B cell (primary cell): ENCODE measurements around the gene MAP3K5. TPM values are rescaled to one million over a fixed set of nuclear protein-coding genes. Genes with fewer than 3 reads are reported as not detected.

Experiments
- ATAC-seq: fragments of 200-7000 bp; cut with Tn5 transposase; one replicate; pipeline ENCODE4 v1.10.0; 2021; ENCODE audit warnings: low read depth, mild to moderate bottlenecking, moderate number of reproducible peaks, moderate library complexity
- CTCF ChIA-PET: fragments of 350-600 bp; sonication (Branson Sonifier 250); formaldehyde crosslinking; loops from one replicate; lab custom pipeline; 2021; ENCODE audit warnings: antibody characterized with exemption, inconsistent platforms; lab: Charles Lee
- POLR2A ChIA-PET: fragments of 350-600 bp; sonication (Branson Sonifier 250); formaldehyde crosslinking; loops from one replicate; lab custom pipeline; 2021; ENCODE audit warnings: antibody characterized with exemption; lab: Charles Lee
- DNase-seq: peaks from one replicate; pipeline ENCODE4 v3.0.0; 2013
- H2AFZ ChIP-seq: 2 replicates; pipeline ENCODE4 v1.6.1; 2012; ENCODE audit warnings: mild to moderate bottlenecking, low read depth, low read length; ENCODE audit not compliant: insufficient read depth, poor library complexity, severe bottlenecking
- H3K27ac ChIP-seq, 2 donors: 1 replicate in 1 of 2; 2 replicates in 1 of 2; pipeline ENCODE4 v1.5.1; 2012 to 2013; ENCODE audit warnings: low read length in 2 of 2, mild to moderate bottlenecking in 2 of 2, moderate library complexity in 1 of 2
- H3K27me3 ChIP-seq, 4 experiments: fragments of 200-600 bp in 1 of 4; sonication (generic) in 1 of 4; replicated peaks in 1 of 4; 1 replicate in 2 of 4; 2 replicates in 2 of 4; pipeline versions ENCODE4 v1.6.1 to v1.7.0; 2013 to 2016; ENCODE audit warnings: low read length in 3 of 4, mild to moderate bottlenecking in 2 of 4, mixed read lengths in 1 of 4, moderate library complexity in 1 of 4; ENCODE audit not compliant: insufficient read depth in 4 of 4, control insufficient read depth in 3 of 4; ENCODE audit errors: control extremely low read depth in 1 of 4
- H3K36me3 ChIP-seq, 2 experiments: replicated peaks in 1 of 2; 1 replicate in 1 of 2; 2 replicates in 1 of 2; pipeline versions ENCODE4 v1.6.1 to v1.7.1; 2013; ENCODE audit warnings: low read length in 1 of 2; ENCODE audit not compliant: insufficient read depth in 2 of 2, control insufficient read depth in 1 of 2; ENCODE audit errors: control extremely low read depth in 1 of 2, extremely low read depth in 1 of 2
- H3K4me1 ChIP-seq, 2 donors: fragments of 200-600 bp in 1 of 2; sonication (generic) in 1 of 2; 1 replicate in 1 of 2; 2 replicates in 1 of 2; pipeline versions ENCODE4 v1.5.1 to v1.6.1; 2013 to 2017; ENCODE audit warnings: low read length in 2 of 2; ENCODE audit not compliant: control insufficient read depth in 2 of 2, insufficient read depth in 2 of 2
- H3K4me2 ChIP-seq: replicated peaks from 2 replicates; pipeline ENCODE3; 2012; ENCODE audit warnings: mild to moderate bottlenecking, low read depth, low read length; ENCODE audit not compliant: poor library complexity, severe bottlenecking
- H3K4me3 ChIP-seq, 5 experiments: fragments of 200-600 bp in 1 of 5; sonication (generic) in 1 of 5; 1 replicate in 3 of 5; 2 replicates in 2 of 5; pipeline versions ENCODE4 v1.5.1 to v1.7.0; 2011 to 2016; ENCODE audit warnings: low read length in 4 of 5, mild to moderate bottlenecking in 4 of 5, low read depth in 2 of 5, control low read depth in 1 of 5, moderate library complexity in 1 of 5; ENCODE audit not compliant: insufficient read depth in 1 of 5; ENCODE audit errors: control extremely low read depth in 1 of 5, extremely low read depth in 1 of 5
- H3K79me2 ChIP-seq: fragments of 200-600 bp; sonication (generic); one replicate; pipeline ENCODE4 v1.6.0; 2016; ENCODE audit warnings: low read length; ENCODE audit not compliant: control insufficient read depth, insufficient read depth
- H3K9ac ChIP-seq: fragments of 200-600 bp; sonication (generic); 2 replicates; pipeline ENCODE4 v1.6.1; 2017; ENCODE audit warnings: mild to moderate bottlenecking, low read length, moderate library complexity
- H3K9me3 ChIP-seq, 3 donors: one replicate each; pipeline versions ENCODE4 v1.6.1 to v1.7.1; 2013; ENCODE audit warnings: low read length in 2 of 3; ENCODE audit not compliant: control insufficient read depth in 2 of 3, insufficient read depth in 1 of 3; ENCODE audit errors: control extremely low read depth in 1 of 3
- H4K20me1 ChIP-seq: 2 replicates; pipeline ENCODE4 v1.6.0; 2012; ENCODE audit warnings: mild to moderate bottlenecking, low read length; ENCODE audit not compliant: insufficient read depth, control insufficient read depth, poor library complexity, severe bottlenecking
- H3K27ac Mint-ChIP-seq: one replicate; pipeline ENCODE4 v1.8.0; 2021; ENCODE audit warnings: mixed read lengths
- H3K27me3 Mint-ChIP-seq: one replicate; pipeline ENCODE4 v1.8.0; 2021; ENCODE audit warnings: mixed read lengths
- H3K4me1 Mint-ChIP-seq: one replicate; pipeline ENCODE4 v1.8.0; 2021; ENCODE audit warnings: mixed read lengths
- H3K4me3 Mint-ChIP-seq: one replicate; pipeline ENCODE4 v1.8.0; 2021; ENCODE audit warnings: mixed read lengths
- H3K9me3 Mint-ChIP-seq: one replicate; pipeline ENCODE4 v1.8.0; 2022; ENCODE audit warnings: mixed read lengths; ENCODE audit not compliant: insufficient read depth
- CTCF ChIP-seq: fragments of 200-600 bp; IDR thresholded peaks from one replicate; pipeline ENCODE4 v1.8.0; 2022; ENCODE audit warnings: antibody characterized with exemption, mild to moderate bottlenecking
- EZH2 ChIP-seq: IDR thresholded peaks from 2 replicates; pipeline ENCODE4 v1.6.1; 2012; ENCODE audit warnings: borderline replicate concordance, low read depth, mild to moderate bottlenecking, moderate library complexity, low read length; ENCODE audit not compliant: insufficient read depth, poor library complexity, severe bottlenecking
- WGBS: methylation state at CpG from one replicate; pipeline ENCODE4 v1.1.5; 2013; ENCODE audit warnings: missing lambda C conversion rate; ENCODE audit not compliant: insufficient coverage; 5-methylcytosine and 5-hydroxymethylcytosine counted together
- intact Hi-C: fragments of 100-400 bp; cut with micrococcal nuclease; formaldehyde crosslinking; loops from one replicate; pipeline ENCODE4 v1.10.0; 2022
- polyA plus RNA-seq: library from polyadenylated mRNA; depleted of rRNA; stranded (reverse); fragments of >200 nt; gene quantifications from 2 replicates; pipeline ENCODE4 v1.2.3, GENCODE V29; 2012
- total RNA-seq, 2 donors: library from RNA; stranded (reverse); fragments of 120-200 nt in 1 of 2; gene quantifications; 1 replicate in 1 of 2; 2 replicates in 1 of 2; pipeline versions ENCODE4 v1.2.3 to v1.2.4, GENCODE V29; 2013 to 2022

The MAP3K5 gene
- total and polyA plus RNA-seq, 2 donors (not counting 1 experiment from before 2014, with no cell fraction given) = 5.7 to 34.1 TPM

DNA sequence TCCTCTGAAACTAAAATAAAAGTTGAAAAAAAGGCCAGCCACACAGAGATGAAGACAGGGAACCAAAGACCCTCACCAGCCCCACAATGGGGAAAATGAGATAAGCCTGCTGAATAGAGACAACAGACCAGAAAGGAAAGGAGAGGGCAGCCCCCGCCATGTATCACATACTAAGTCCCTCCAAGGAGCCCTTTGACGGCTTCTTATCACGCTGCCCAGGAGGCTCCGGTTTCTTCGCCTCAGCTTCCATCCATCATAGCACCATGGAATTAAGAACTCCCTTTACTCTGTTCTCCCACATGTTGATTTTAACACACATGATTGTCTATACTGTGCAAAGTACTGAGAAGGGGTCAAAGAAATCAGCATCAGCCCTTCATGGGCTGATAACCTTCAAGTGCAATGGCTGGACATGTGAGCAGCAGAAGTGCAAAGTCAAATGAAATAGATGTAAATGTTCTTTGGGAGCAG, 54.9 kb downstream of the MAP3K5 start:
- H2AFZ ChIP-seq = no peak overlapping the region

More for the DNA sequence above, 54.9 kb downstream of the MAP3K5 start:
- Histone ChIP-seq H3K9ac (no peak overlapping the region), H3K27ac (no peak overlapping the region), H3K27me3 (no peaks in the 10 kb centered on the region), H3K9me3 (no peaks in the 10 kb centered on the region), H3K4me3 (no peak overlapping the region), H3K4me1 (peaks cover 0 to 2% of the 10 kb centered on the region in 2 donors), H3K79me2 (peaks cover 97% of the 10 kb centered on the region), H3K4me2 (no peak overlapping the region), H3K36me3 (no peaks in the 10 kb centered on the region), H4K20me1 (peaks cover 16% of the 10 kb centered on the region)
- no peak for TF ChIP-seq CTCF
- no peak for TF ChIP-seq EZH2
- Mint-ChIP-seq H3K27ac (no peak overlapping the region), H3K4me3 (no peak overlapping the region), H3K4me1 (peaks cover 50% of the 10 kb centered on the region), H3K9me3 (no peaks in the 10 kb centered on the region), H3K27me3 (no peaks in the 10 kb centered on the region)
- intact Hi-C loops = no loop called here
- CTCF ChIA-PET = interaction anchor here (4.8 to 8.2 kb wide), 2 partner anchors 52 to 93 kb away, joined by 32 to 125 read pairs; partner anchors contain the start of gene MAP3K5
- POLR2A ChIA-PET = no interaction called here
- ATAC-seq (no peak), DNase-seq (no peak)
- no CpG with 5 or more reads among the region's 5 CpGs for WGBS
